GM21360 (cell line): Measurements from ENCODE around the gene HNF4A.
"Not testable (repeated sequence)": the region's sequence is repeated elsewhere in the genome, so short reads cannot be mapped to it uniquely, and the experiment has no call there.

Experiments
- ATAC-seq: cut with Tn5 transposase; IDR thresholded peaks from one replicate; pipeline ENCODE4 v1.9.1; 2021; ENCODE audit warnings: mild to moderate bottlenecking, moderate library complexity; ENCODE audit not compliant: unreplicated experiment

HNF4A gene

DNA sequence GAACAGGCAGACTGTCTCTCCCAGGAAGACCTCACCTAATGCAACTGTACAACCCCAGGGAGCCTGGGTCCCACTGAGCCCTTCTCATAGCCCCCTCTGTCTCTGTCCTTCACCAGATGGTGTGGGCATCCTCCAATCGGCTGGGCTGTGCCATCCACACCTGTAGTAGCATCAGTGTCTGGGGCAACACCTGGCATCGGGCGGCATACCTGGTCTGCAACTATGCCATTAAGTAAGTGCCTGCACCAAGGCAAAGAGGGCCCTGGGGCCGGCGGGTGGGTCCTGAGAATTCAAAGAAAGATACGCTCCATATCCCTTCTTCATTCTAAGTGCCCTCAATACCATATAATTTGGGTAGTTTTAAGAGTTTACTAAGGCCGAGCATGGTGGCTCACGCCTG, 10.4 kb upstream of the HNF4A start:
- ATAC-seq, result no peak

DNA sequence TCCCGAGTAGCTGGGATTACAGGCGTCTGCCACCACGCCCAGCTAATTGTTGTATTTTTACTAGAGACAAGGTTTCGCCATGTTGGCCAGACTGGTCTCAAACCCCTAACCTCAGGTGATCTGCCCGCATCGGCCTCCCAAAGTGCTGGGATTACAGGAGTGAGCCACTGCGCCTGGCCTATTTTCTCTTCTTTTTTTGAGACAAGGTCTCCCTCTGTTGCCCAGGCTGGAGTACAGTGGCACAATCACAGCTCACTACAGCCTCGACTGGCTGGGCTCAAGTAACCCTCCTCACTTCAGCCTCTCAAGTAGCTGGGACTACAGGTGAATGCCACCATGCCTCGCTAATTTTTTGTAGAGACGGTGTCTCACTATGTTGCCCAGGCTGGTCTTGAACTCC, 9.6 kb upstream of the HNF4A start:
- ATAC-seq, result not testable (repeated sequence)

GRCh38 chr20:44348168-44348659, 7.3 kb upstream of the HNF4A start:
- ATAC-seq, result no peak

GRCh38 chr20:44349349-44349748, 6.2 kb upstream of the HNF4A start:
- no peak for ATAC-seq

- ATAC-seq, result no peak
Observed at GRCh38 chr20:44350567-44350966, 4.9 kb upstream of the HNF4A start.

- no peak for ATAC-seq
Observed at GRCh38 chr20:44354979-44355497, 461 bp upstream of the HNF4A start.

DNA sequence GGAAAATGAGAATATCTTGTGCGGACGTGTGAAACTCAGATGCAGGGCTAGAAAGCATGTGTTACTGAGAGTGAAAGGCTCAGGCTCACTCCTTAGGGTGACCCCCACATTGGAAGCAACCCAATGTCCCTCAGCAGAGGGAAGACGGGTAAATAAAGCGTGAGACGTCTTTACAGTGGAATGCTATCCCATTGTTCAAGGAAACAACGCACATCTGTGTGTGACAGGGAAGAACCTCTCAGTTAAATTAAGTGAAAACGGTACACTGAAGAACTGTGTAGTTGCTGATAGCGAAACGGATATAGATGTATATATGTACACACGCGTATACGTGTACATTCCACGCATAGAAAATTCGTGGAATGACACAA, 839 bp downstream of the HNF4A start:
- no peak for ATAC-seq

DNA sequence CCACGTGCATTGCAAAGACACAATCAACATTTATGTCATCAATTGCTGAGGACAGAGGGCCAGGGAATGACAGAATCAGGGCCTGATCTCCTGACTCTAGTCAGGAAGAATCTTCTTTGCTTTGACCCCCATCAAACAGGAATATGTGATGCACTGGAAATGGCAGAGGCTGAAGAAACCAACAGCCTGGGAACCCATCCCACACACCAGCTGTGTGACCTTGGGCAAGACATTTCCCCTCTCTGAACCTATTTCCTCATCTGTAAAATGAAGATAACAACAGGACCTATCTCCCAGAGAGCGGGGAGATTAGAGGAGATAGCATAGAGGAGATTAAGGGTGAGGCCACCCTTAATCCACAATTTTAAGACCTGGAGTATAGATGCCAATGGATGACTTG, 1.5 kb downstream of the HNF4A start:
- no peak for ATAC-seq

- no peak for ATAC-seq
Observed at GRCh38 chr20:44357555-44358125, 2.1 kb downstream of the HNF4A start.

GRCh38 chr20:44358776-44359175, 3.3 kb downstream of the HNF4A start:
- ATAC-seq, result no peak

- no peak for ATAC-seq
Observed at GRCh38 chr20:44360221-44360620, 4.7 kb downstream of the HNF4A start.

GRCh38 chr20:44361021-44361420, 5.5 kb downstream of the HNF4A start:
- ATAC-seq, result no peak

DNA sequence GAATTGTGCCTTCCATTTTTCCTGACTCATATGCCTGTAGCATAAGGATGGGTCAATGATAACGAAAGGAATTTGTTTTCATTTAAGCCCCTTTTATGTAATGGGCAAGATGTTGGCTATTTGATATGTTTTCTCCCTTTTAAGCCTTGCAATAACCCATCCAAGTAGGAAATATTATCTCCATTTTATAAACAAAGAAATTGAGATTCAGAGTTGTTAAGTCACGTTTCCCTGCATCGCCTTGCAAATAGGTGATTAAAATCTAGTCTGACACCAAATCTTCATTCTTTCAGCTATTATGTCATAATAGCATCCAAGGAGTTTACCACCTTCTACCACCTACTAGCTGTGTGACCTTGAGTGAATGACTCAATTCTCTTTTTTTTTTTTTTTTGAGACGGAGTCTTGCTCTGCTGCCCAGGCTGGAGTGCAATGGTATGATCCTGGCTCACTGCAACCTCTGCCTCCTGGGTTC, 7.0 kb downstream of the HNF4A start:
- ATAC-seq, result no peak

DNA sequence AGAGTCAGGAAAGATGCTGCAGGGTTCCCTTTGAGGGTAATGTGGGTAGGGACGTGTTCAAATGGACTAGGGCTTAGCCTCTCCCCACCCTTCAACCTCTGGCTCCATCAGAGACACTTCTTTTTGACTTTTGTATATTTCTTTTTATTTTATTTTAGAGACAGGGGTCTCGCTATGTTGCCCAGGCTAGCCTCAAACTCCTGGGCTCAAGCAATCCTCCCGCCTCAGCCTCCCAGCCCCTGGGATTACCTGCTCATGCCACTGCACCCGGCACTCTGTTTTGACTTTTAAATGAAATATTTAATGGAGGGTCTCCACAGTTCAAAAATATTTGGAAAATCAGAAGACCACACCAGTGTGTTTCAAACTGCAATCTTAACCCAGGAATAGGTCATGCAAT, 8.6 kb downstream of the HNF4A start:
- no peak for ATAC-seq

DNA sequence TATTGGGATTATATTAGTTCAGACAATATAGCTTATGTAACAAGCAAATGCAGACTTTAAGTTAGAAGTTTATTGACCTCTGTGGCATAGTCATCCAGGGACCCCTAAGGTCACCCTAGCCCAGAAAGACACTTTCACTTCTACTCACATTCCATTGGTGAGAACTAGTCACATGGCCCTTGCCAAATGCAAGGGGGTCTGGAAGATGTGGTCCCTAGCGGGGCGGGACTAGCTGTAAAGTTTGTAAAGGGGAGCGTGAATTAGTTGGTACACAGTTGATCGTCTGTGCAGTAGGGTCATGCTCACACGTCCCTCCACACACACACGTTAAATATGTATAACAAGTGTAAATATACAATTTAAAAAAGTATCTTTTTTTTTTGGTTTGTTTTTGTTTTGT, 9.3 kb downstream of the HNF4A start:
- no peak for ATAC-seq

DNA sequence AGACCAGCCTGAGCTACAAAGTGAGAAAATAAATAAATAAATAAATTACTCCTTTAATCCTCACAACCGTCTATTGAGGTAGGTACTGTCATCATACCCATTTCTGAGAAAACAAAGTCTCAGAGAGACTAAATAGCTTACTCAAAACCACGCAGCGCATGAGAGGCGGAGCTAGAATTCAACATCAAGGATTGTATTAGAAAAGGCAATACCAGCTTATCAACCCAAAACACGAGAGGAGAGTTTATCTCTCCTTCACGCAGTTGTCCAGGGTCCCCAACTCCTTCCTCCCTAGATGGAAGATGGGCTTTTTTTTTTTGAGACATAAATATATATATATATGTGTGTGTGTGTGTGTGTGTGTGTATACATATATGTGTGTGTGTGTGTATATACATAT, 12.2 kb downstream of the HNF4A start:
- ATAC-seq, result no peak

DNA sequence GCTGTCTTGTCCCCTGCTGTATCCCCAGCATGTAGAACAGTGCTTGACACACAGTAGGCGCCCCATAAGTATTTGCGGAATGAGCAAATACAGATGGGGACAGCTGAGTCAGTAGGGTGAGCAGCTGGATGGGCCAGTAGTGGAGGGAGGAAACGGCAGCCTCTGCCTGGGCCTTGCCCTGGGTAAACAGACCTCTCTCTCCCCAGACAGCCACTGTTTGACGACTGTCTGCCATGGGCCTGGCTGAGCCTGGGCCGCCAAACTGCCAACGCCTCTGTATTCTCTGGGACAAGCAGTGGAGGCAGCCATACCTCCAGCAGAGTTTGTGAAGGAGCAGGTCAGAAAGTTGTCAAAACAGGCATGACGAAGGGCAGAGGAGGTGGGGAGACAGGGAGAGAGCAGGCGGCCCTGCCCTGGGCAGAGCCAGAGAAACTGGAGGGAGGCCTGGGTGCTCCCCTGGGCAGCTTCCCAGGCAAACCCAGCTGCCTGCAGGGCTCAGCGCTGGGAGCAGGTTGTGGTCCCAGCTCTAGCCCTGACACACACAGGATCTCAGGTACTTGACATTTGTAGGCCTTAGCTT, 15.2 kb downstream of the HNF4A start:
- no peak for ATAC-seq

- no peak for ATAC-seq
Observed at GRCh38 chr20:44382641-44383040, 27.1 kb downstream of the HNF4A start.

DNA sequence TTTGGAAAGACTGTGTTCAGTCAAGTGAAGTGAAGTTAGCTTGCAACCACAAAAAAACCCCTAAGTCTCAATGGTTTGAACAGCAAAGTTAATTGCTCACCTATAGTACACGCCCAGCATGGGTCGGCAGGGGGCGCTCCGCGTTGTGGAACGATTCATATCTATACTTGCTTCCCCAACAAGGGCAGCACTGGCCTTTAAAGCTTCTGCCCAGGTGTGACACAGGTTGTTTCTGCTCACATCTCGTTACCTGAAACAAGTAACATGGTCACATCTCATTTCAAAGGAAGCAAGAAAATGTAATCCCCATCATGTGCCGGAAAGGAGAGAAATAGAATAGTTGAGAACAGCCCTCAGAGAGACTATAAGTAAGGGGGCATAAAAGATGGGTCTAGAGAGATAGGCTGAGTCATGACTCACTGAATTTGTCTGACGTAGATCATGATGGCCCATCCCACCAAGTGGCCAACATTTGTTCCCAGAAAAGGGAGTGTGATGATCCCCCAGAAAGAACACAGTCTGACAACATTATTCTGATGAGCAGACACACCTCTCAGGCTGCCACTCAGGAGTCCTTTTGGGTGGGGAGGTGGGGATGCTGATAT, 29.0 kb downstream of the HNF4A start:
- no peak for ATAC-seq

DNA sequence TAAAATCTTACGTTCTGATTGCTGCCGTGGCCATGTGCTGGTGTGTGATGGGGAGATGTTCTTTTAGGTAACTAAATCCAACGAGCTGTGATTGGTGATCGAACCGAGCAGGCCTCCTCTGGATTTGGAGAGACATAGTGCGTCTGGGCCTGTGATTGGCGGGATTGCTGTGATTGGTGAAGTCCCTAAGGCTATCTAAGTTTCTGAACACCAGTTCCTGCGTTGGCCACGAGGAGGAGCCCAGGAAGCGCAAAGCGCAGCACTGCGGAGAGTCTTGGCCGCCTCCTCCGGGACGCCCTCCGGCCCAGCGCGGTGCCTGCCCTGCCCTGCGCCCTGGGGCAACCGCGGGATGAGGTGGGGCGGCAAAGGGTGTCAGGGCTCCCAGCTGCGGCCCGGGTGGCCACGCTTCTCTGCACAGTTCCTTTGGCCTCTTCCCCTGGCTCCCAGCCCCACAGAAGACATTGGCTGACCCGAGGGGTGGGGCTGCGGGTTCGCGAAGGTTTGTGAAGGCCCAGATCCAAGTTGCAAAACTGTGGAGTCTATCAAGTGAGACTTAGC, 33.0 kb downstream of the HNF4A start:
- ATAC-seq, result no peak

DNA sequence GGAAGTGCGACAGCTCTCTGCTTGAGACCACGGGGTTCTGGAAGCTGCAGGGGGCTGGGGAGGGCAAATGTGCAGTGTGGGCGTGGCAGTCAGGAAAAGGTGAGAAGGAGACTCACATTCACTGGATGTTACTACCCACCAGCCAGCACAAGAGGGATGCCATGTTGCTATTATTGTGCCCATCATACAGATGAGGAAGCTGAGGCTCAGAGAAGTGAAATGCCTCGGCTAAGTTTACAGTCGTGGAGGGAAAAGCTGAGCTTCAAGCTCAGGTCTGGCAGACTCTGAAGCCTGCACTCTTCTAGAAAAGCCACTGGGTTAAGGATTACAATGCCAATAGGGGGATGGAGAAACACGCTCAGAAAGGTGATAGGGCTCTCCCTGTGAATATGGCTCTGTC, 34.4 kb downstream of the HNF4A start:
- ATAC-seq, result no peak

- no peak for ATAC-seq
Observed at GRCh38 chr20:44390280-44390679, 34.8 kb downstream of the HNF4A start.
